ENCODE data around the gene OR5A2. TPM values are rescaled to one million over a fixed set of nuclear protein-coding genes. Genes with fewer than 3 reads are reported as not detected.

OR5A2 gene
- total and polyA plus RNA-seq, 10 donors, result not detected

DNA sequence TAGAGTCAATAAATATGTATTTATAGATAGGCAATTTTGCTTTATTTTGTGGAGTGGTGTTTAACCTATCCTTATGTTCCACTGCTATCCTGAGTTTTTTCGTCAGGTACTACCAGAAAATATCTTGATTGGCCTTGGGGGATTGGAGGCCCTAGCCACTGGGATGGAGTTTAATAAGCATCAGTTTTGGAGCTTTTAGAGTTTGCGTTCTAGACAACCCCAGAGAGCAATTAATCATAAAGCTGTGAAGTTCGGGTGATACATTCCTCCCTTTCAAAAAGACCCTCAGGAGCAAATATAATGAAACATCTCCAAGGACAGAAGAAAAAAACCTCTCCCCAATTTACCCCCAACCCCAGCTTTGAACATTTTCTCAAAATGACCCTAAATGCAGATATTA is 10.0 kb upstream of the OR5A2 start, which contains the start of gene OR5A1:
Gene OR5A1 (plus strand): TSS at position 301 of the 400 bp plus-strand sequence. CDS start 6,700 bp downstream, outside the sequence.
- Histone ChIP-seq H3K4me3 (no peak within 1 kb of the TSS), H3K36me3 (no peaks in the 10 kb centered on the region)
- intact Hi-C loops (cut with DNase I; ENCODE audit: low total_unique reads), result no loop called here

DNA sequence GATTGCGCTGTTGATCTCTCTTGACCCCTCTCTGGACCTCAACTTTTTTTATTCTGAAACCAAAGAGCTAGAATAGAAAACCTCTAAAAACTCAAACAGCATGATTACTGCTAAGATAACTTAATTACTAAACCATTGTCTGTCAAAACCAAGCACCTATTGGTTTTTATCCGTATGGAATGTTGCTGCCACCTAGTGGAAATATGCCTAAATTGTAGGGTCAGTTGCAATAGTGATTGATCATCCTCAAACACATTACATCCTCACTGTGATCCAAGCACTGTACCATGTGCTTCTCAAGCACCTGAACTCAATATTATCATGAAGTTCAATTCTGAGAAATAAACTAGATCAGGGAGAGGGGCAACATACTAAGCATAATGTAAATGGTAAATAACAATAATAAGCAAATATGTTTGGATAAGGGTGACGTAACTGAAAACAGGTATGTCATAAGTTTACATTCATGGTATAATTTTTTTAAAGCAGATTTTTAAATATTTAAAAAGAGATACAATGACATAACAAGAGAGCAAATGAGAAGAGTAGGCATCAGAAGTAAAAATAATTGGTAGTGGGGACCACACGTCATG is 3.8 kb upstream of the OR5A2 start:
- DNase-seq, result no peak
- 68 to 70% (median 69%) methylated on average over 4 of the region's 4 CpGs for WGBS, 5 donors
- Histone ChIP-seq H3K27ac (no peak overlapping the region), H3K36me3 (no peaks in the 10 kb centered on the region), H3K4me3 (no peak overlapping the region), H3K9me3 (no peaks in the 10 kb centered on the region), H3K27me3 (replicated peaks in 1 of 7) (peaks cover 0 to 5% (median 0%) of the 10 kb centered on the region in 7 donors), H3K4me1 (no peaks in the 10 kb centered on the region)
- intact Hi-C loops (cut with DNase I; ENCODE audit: low total_unique reads), result loop anchor here (5.0 to 10.0 kb wide), 2 partner anchors 145 to 258 kb away; partner anchors contain the start of gene DTX4
- TF ChIP-seq POLR2A (IDR thresholded peaks at IDR 0.05), result no peak
- peak; percentile 63 to 86 (median 79) for TF ChIP-seq CTCF (IDR thresholded peaks at IDR 0.05 in 8 of 11, conservative IDR thresholded peaks at IDR 0.05 in 3 of 11)
- TF ChIP-seq POLR2AphosphoS5 (IDR thresholded peaks at IDR 0.05), result no peak

More for the DNA sequence above, 10.0 kb upstream of the OR5A2 start, which contains the start of gene OR5A1:
- H3K4me1 ChIP-seq, result no peaks in the 10 kb centered on the region
- peaks cover 0 to 5% (median 0%) of the 10 kb centered on the region in 7 donors for H3K27me3 ChIP-seq (replicated peaks in 1 of 7)
- TF ChIP-seq CTCF (IDR thresholded peaks at IDR 0.05 in 8 of 11, conservative IDR thresholded peaks at IDR 0.05 in 3 of 11) (no peak), POLR2AphosphoS5 (IDR thresholded peaks at IDR 0.05) (no peak), POLR2A (IDR thresholded peaks at IDR 0.05) (no peak)
- no peaks in the 10 kb centered on the region for H3K9me3 ChIP-seq
- DNase-seq, result no peak
- no peak within 1 kb of the TSS for H3K27ac ChIP-seq
- 74 to 84% (median 79%) methylated on average over 3 of the region's 3 CpGs for WGBS, 5 donors

DNA sequence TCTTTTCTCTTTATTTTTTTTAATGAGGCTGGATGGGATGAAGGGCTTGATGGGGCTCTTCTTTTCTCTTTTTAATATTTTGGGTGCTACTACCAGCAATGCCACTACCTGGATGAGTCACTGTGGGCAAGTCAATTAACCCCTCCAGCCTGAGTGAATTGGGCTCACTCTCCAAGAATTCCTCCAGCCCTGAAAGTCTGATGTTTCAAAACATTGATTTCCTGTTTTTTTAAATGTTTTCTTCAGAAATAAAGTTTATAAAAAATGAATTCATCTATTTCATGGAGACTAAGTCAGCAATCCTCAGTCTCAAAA is 812 bp upstream of the OR5A2 start:
- Histone ChIP-seq H3K27me3 (replicated peaks in 1 of 7) (peaks cover 0 to 5% (median 0%) of the 10 kb centered on the region in 7 donors), H3K4me3 (no peak overlapping the region), H3K4me1 (no peaks in the 10 kb centered on the region), H3K36me3 (no peaks in the 10 kb centered on the region), H3K9me3 (no peaks in the 10 kb centered on the region), H3K27ac (no peak overlapping the region)
- DNase-seq, result no peak
- TF ChIP-seq POLR2AphosphoS5 (IDR thresholded peaks at IDR 0.05), result no peak
- no peak for TF ChIP-seq POLR2A (IDR thresholded peaks at IDR 0.05)
- TF ChIP-seq CTCF (IDR thresholded peaks at IDR 0.05 in 8 of 11, conservative IDR thresholded peaks at IDR 0.05 in 3 of 11), result no peak
- intact Hi-C loops (cut with DNase I; ENCODE audit: low total_unique reads), result loop anchor here (10.0 kb wide), 1 partner anchor 142 kb away; no protein-coding TSS in a partner anchor

- Histone ChIP-seq H3K9me3 (no peaks in the 10 kb centered on the region), H3K4me3 (no peak overlapping the region), H3K4me1 (no peaks in the 10 kb centered on the region), H3K36me3 (no peaks in the 10 kb centered on the region), H3K27ac (no peak overlapping the region), H3K27me3 (replicated peaks in 1 of 7) (no peaks in the 10 kb centered on the region)
- DNase-seq, result no peak
- TF ChIP-seq CTCF (IDR thresholded peaks at IDR 0.05 in 8 of 11, conservative IDR thresholded peaks at IDR 0.05 in 3 of 11) (no peak), POLR2AphosphoS5 (IDR thresholded peaks at IDR 0.05) (no peak), POLR2A (IDR thresholded peaks at IDR 0.05) (no peak)
- 75 to 78% (median 78%) methylated on average over 4 of the region's 4 CpGs for WGBS, 5 donors
- intact Hi-C loops (cut with DNase I; ENCODE audit: low total_unique reads), result loop anchor here (10.0 kb wide), 1 partner anchor 140 kb away; no protein-coding TSS in a partner anchor
Measured at GRCh38 chr11:59425131-59425530, 1.1 kb downstream of the OR5A2 start.
